ENCODE data around the gene PTPRH.

The PTPRH gene

DNA sequence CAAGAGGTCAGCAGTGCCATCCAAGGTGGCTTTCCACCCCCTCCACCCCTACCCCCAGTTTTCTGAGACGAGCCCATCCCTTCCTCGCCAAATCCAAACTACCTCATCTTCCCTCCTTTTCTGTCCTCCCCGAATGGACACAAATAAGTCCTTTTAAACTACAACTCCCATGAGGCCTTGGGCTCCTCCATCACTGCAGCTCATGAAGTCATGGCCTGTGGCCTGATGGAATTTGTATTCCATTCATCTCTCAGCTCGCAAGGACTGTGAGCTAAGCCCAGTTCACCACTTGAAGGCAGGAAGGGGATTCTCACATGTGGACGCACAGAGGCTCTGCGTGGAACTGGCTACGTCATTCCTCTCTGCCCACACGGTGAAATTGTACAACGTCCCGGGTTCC is 12.5 kb downstream of the PTPRH start:
- no peak overlapping the region for H3K4me3 Mint-ChIP-seq
- H3K27ac Mint-ChIP-seq, result no peak overlapping the region
- peaks cover 7% of the 10 kb centered on the region for H3K27me3 Mint-ChIP-seq (ENCODE audit: low read depth)
- H3K9me3 Mint-ChIP-seq, result no peaks in the 10 kb centered on the region
- peaks cover 1% of the 10 kb centered on the region for H3K4me1 Mint-ChIP-seq (ENCODE audit: low read depth)
- H3K36me3 Mint-ChIP-seq (ENCODE audit: low read depth), result no peaks in the 10 kb centered on the region

DNA sequence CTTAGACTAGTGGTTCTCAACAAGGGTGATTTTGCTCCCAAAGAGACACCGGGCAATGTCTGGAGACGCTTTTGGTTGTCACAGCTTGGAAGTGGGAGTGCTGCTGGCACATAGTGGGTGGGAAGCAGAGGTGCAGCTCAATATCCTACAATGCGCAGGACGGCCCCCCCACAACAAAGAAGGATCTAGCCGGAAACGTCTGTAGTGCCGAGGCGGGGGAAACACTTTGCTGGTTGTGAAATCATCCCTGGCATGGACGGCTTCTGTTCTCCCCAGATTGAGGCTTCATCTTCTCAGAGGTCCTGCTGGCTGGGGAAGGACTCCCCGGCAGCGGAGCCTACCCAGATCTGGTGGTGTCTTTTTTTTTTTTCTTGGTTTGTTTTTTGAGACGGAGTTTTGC is 15.8 kb downstream of the PTPRH start:
- H3K27me3 Mint-ChIP-seq (ENCODE audit: low read depth), result no peaks in the 10 kb centered on the region
- H3K27ac Mint-ChIP-seq, result no peak overlapping the region
- peaks cover 9% of the 10 kb centered on the region for H3K4me1 Mint-ChIP-seq (ENCODE audit: low read depth)
- H3K36me3 Mint-ChIP-seq (ENCODE audit: low read depth), result no peaks in the 10 kb centered on the region
- no peaks in the 10 kb centered on the region for H3K9me3 Mint-ChIP-seq
- no peak overlapping the region for H3K4me3 Mint-ChIP-seq

DNA sequence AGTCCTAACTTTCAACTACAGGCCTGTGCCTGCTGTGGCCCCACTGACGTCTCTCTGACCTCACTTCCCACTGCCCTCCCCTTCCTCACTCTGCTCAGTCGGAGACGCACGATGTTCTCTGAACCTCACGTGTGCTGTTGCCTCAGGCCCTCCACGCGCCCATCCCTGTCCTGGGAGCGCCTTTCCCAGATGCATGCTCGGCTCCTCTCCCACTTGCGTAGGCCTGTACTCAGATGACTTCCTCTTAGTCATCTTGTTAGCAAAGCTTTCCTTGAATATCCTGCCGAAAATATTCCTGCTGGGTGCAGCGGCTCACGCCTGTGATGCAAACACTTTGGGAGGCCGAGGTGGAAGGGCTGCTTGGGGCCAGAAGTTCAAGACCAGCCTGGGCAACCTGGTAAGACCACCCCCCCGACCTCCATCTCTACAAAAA is 19.9 kb downstream of the PTPRH start:
- Mint-ChIP-seq H3K27me3 (ENCODE audit: low read depth) (peaks cover 10% of the 10 kb centered on the region), H3K4me3 (peak overlapping the region; percentile 7), H3K36me3 (ENCODE audit: low read depth) (no peaks in the 10 kb centered on the region), H3K9me3 (no peaks in the 10 kb centered on the region), H3K27ac (no peak overlapping the region), H3K4me1 (ENCODE audit: low read depth) (peaks cover 12% of the 10 kb centered on the region)

DNA sequence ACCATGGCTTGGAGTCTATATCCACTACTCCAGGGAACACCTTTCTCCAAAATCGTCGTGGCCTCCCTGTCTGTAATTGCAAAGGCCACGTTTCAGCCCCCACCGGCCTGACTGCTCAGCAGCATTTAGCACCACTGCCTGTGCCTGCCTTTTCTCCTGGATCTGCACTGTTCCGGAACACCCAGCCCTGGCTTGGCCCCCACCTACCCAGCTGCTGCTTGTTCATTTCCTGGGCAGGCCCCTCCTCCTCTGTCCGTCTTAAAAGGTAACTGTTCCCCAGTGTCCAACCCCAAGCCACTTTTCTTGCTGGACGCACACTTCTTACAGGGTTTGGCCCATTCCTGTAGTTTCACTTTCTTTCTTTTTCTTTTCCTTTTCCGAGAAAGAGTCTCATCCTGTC is 20.7 kb downstream of the PTPRH start:
- peaks cover 14% of the 10 kb centered on the region for H3K4me1 Mint-ChIP-seq (ENCODE audit: low read depth)

DNA sequence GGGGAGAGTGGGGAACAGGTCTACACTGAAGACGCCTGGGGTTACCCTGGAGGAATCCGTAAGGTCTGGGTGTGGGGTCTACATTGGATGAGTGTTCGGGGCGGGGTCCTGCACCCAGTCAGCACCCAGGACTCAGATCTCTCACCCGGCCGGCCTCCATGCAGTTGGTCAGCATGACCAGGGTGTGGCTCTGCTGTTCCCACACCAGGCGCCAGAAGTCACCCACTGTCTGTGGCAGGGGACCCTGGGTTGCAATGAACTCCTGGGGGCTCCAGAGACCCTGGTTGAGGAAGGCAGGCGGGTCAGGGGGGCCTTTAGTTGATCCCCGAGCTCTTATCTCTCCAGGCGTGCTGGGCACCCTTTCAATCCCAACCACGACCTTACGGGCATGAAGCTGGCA is 23.2 kb downstream of the PTPRH start:
- Mint-ChIP-seq H3K4me3 (no peak overlapping the region), H3K27ac (no peak overlapping the region), H3K36me3 (ENCODE audit: low read depth) (no peaks in the 10 kb centered on the region), H3K4me1 (ENCODE audit: low read depth) (peaks cover 14% of the 10 kb centered on the region), H3K27me3 (ENCODE audit: low read depth) (peaks cover 25% of the 10 kb centered on the region), H3K9me3 (no peaks in the 10 kb centered on the region)

More for the DNA sequence above, 20.7 kb downstream of the PTPRH start:
- H3K27ac Mint-ChIP-seq, result peak overlapping the region; percentile 64
- peaks cover 12% of the 10 kb centered on the region for H3K27me3 Mint-ChIP-seq (ENCODE audit: low read depth)
- no peaks in the 10 kb centered on the region for H3K36me3 Mint-ChIP-seq (ENCODE audit: low read depth)
- peak overlapping the region; percentile 26 for H3K4me3 Mint-ChIP-seq
- no peaks in the 10 kb centered on the region for H3K9me3 Mint-ChIP-seq

DNA sequence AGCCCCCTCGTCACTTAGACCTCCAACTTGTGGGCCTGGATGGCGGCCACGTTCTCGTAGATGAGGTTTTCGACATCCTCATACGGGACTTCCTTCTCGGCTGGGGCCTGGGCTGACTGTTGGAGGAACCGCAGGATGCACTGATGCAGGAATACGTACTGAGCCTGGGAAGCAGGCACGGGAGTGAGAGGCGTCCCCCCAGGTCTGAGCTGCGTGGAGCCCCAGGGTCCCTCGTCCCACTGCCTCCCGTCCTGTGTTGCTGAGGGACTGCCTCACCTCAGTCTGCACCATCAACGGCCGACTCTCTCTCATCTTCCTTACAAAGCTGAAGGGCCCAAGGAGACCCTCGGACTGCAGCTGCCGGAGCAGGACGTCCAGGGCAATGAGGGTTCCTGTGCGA is 27.6 kb downstream of the PTPRH start:
- H3K4me3 Mint-ChIP-seq, result no peak overlapping the region
- H3K36me3 Mint-ChIP-seq (ENCODE audit: low read depth), result no peaks in the 10 kb centered on the region
- no peak overlapping the region for H3K27ac Mint-ChIP-seq
- H3K9me3 Mint-ChIP-seq, result no peaks in the 10 kb centered on the region
- peaks cover 56% of the 10 kb centered on the region for H3K27me3 Mint-ChIP-seq (ENCODE audit: low read depth)
- H3K4me1 Mint-ChIP-seq (ENCODE audit: low read depth), result peaks cover 16% of the 10 kb centered on the region

DNA sequence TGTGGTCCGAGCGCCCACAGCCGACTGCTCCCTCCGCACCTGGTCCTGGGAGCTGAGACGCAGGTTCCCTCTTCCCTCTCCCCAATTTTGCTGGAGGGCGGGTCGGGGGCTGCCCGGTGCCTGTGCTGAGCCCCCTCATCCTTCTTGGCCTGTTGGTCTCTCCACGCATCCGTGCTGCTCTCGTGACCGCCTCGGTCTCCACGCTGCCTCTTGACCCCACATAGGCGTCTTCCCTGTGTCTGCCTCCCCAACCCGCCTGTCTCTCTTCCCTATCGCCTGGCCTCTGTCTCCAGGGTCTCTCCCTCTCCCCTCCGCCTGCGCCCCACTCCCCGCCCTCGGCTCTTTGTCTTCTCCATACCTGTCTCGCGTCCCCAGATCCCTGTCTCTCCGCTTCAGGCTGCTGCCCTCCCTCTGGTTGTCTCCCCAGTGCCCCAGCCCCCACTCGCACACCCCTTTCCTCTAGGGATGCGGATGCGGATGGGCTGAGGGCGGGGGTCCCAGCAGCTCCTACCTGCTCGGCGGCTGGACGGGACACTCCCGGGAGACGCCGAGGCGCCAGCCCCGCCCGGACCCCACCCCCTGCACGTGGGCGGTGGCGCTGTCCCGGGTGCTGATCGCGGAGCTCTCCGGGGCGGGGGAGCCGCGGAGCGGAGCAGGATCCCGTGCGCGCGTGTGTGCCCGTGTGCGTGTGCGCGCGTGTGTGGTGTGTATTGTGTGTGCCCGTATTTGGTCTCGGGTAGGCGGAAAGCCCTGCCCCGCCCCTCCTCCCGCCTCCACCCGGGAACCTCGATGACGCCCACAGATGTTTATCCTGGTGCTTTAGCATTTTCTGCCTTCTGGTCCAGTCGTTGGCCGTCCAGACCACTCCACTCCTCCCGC is 29.5 kb downstream of the PTPRH start, which contains the start of gene SYT5:
Gene SYT5, minus strand, starts transcription at position 684 of the 879 bp plus-strand sequence. CDS start 1,248 bp downstream, outside the sequence.
- Mint-ChIP-seq H3K9me3 (no peaks in the 10 kb centered on the region), H3K4me3 (peak within 1 kb of the TSS; percentile 66), H3K36me3 (ENCODE audit: low read depth) (no peaks in the 10 kb centered on the region), H3K27me3 (ENCODE audit: low read depth) (peaks cover 57% of the 10 kb centered on the region), H3K27ac (peak within 1 kb of the TSS; percentile 49), H3K4me1 (ENCODE audit: low read depth) (peaks cover 16% of the 10 kb centered on the region)

DNA sequence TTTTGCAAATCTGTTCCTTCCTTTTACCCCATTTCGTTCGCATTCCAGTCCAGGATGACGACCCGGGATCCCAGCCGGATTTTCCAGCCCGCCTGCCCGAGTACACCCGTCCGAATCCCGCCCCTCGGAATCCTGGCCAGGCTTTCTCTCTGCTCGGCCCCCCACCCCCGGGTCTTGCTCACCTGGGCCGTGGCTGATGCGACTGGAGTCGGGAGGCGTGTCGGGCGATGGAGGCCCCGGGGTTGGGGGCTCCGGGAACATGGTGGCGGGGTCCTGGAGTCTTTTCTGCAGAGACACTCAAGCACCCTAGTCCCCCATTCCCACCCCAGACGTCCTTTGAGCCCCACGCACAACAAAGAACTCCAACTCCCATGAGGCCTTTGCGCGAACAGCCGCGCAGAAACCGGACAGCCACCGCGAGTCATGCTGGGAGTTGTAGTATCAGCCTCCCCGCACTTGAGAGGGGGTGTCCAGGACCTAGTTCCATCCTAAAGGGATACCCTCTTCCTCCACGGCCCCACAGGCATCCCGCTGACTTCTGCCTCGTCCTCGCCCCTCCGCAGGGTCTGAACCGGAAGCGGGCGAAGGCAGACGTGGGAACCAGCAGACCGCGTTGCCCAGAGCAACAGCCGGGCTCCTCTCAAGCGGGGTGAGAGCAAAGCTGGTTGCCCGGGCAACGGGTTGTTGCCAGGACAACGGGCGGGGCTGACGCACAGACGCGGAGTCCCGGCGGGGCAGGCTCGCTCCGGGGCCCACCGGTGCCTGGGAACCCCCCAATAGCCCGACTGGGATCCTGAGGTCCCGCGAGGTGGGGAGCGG is 30.3 kb downstream of the PTPRH start:
- H3K27ac Mint-ChIP-seq, result peak overlapping the region; percentile 49
- peak overlapping the region; percentile 66 for H3K4me3 Mint-ChIP-seq
- H3K4me1 Mint-ChIP-seq (ENCODE audit: low read depth), result peaks cover 18% of the 10 kb centered on the region
- no peaks in the 10 kb centered on the region for H3K36me3 Mint-ChIP-seq (ENCODE audit: low read depth)
- peaks cover 63% of the 10 kb centered on the region for H3K27me3 Mint-ChIP-seq (ENCODE audit: low read depth)
- H3K9me3 Mint-ChIP-seq, result no peaks in the 10 kb centered on the region

DNA sequence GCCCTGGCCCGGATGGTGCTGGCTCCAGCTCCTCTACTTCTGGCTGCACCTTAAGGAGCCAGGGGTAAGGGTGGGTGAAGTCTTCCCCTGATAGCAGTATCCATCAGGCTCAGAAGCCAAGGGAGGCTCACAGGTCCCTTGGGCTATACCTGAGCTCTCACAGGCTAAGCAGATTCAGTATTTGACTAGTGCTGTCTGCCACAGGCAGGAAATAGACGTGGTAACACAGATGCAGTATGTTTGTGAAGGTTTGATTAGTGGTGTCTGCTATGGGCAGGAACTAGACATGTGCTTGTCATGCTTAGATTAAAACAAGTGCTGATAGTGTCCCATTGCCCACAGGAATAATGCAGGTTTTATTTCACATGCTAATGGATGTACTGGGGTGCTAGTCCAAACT is 33.2 kb downstream of the PTPRH start:
- H3K27me3 Mint-ChIP-seq (ENCODE audit: low read depth), result peaks cover 76% of the 10 kb centered on the region
- no peak overlapping the region for H3K4me3 Mint-ChIP-seq
- no peak overlapping the region for H3K27ac Mint-ChIP-seq
- H3K4me1 Mint-ChIP-seq (ENCODE audit: low read depth), result peaks cover 25% of the 10 kb centered on the region
- H3K36me3 Mint-ChIP-seq (ENCODE audit: low read depth), result no peaks in the 10 kb centered on the region
- no peaks in the 10 kb centered on the region for H3K9me3 Mint-ChIP-seq

DNA sequence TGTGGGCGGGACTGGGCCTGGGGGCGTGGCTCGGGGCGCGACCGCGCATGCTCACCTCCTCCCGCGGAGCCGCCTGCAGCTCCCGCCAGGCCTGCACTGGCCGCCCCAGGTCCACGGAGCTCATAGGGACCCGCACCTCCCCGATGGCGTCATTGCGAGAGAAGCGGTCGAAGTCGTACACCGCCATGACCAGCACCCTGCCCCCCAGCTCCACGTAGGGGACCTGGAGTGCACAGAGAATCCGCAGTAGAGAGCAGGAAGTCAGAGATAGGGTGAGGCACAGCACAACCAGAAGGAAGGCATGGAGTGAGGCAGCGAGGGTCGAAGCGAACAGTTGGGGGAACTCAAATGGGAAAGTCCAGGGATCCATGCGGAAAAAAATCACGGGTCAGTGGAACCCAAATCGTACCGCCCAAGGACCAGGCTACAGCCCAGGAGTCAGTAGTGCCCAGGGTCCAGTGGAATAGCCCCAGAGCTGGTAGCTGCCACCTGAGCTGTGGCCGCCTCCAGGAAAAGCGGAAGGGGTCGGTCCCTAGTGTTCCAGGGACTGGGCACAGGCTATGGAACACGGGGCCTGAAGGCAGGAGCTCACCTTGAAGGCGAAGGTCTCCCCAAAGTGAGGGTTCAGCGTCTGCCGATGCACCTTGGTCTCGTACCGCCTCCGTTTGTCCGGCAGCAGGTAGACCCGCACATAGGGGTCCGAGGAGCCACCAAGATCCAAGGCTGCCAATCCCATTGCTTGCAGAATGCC is 34.0 kb downstream of the PTPRH start:
- Mint-ChIP-seq H3K9me3 (no peaks in the 10 kb centered on the region), H3K27me3 (ENCODE audit: low read depth) (peaks cover 75% of the 10 kb centered on the region), H3K36me3 (ENCODE audit: low read depth) (no peaks in the 10 kb centered on the region), H3K27ac (no peak overlapping the region), H3K4me3 (no peak overlapping the region), H3K4me1 (ENCODE audit: low read depth) (peaks cover 23% of the 10 kb centered on the region)

DNA sequence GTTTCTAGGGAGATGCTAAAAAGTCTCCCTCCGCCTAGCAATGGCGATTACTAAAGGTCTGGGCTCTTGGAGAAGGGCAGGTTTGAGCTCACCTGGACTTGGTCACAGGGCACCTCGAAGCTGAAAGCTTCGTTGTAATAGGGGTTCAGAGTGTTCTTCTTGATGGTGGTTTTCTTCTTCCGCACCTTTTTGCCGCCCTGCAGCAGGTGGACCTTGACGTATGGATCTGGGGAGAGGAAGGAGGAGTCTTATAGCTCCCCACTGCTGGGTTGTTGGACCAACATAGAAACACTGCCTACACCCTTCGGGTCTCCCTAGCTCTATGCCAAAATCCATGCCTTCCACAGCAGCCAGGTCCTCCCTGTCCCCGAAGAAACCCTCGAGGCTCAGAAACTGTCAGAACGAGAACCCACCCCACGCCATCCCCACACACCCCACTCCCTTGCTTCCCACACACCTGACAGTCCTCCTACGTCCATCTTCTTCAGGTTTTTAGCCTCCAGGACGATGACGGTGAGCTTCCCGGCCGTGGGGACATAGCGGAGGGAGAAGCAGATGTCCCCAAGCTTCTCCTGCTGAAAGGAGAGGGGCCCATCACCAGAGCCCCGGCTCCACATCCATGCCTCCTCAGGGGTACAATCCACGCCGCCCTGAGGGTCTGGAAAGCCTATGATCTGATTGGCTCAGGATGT is 34.7 kb downstream of the PTPRH start:
- no peaks in the 10 kb centered on the region for H3K36me3 Mint-ChIP-seq (ENCODE audit: low read depth)
- peaks cover 18% of the 10 kb centered on the region for H3K4me1 Mint-ChIP-seq (ENCODE audit: low read depth)
- peak overlapping the region; percentile 72 for H3K4me3 Mint-ChIP-seq
- H3K27me3 Mint-ChIP-seq (ENCODE audit: low read depth), result peaks cover 75% of the 10 kb centered on the region
- H3K9me3 Mint-ChIP-seq, result no peaks in the 10 kb centered on the region
- no peak overlapping the region for H3K27ac Mint-ChIP-seq

DNA sequence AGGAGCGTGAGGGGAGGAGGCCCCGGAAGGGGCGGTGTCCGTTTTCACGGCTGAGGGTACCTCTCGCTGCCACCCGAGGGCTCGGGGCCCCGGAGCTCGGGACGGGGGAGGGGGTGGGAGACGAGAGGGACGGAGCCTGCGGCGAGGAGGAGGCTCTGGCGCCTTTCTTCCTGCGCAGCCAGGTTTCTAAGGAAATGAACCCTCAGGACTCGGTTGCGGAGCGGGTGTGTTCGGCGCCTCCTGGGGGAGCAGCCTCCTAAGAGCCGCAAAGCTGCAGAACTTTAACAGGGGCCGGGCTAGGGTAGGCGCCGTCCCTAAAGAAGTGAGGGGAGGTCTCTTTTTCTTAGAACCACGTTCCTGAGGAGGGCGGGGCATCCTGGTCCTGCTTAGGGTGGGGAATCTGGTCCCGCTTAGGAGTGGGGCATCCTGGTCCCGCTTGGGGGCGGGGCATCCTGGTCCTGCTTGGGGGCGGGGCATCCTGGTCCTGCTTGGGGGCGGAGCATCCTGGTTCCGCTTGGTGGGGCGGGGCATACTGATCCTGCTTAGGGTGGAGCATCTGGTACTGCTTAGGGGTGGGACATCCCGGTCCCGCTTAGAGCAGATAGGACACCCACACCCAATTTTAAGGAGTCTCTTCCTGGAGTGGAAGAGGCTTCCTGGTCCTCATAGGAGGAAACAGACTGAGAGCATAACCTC is 35.4 kb downstream of the PTPRH start:
- no peaks in the 10 kb centered on the region for H3K36me3 Mint-ChIP-seq (ENCODE audit: low read depth)
- peaks cover 14% of the 10 kb centered on the region for H3K4me1 Mint-ChIP-seq (ENCODE audit: low read depth)
- peaks cover 76% of the 10 kb centered on the region for H3K27me3 Mint-ChIP-seq (ENCODE audit: low read depth)
- H3K27ac Mint-ChIP-seq, result no peak overlapping the region
- H3K9me3 Mint-ChIP-seq, result no peaks in the 10 kb centered on the region
- H3K4me3 Mint-ChIP-seq, result peak overlapping the region; percentile 72

DNA sequence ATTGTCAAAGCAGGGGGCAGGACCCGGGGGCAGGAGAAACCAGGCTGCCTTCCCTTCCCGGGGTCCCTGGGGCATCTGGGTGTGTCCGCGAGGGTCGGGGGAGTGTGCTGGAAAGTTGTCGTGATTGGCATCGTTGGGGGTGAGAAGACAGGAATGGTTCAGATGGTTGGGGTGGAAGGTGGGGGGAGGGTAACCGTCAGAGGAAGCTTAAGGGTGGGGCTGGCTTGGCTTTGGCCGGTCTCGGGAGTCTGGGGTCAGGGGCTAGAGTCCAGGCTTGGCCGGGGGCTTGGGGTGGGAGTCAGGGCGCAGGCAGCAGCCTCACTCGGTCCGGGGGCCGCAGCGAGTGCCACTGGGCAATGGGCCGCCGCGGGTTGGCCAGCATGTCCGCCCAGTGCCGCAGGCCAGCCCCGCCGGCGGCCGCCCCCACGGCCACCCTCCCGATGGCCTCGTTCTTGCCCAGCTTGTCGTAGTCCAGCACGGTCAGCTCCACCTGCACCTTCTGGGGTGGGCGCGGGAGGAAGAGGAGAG is 36.1 kb downstream of the PTPRH start:
- H3K27ac Mint-ChIP-seq, result no peak overlapping the region
- H3K4me1 Mint-ChIP-seq (ENCODE audit: low read depth), result peaks cover 14% of the 10 kb centered on the region

More for the DNA sequence above, 36.1 kb downstream of the PTPRH start:
- H3K27me3 Mint-ChIP-seq (ENCODE audit: low read depth), result peaks cover 76% of the 10 kb centered on the region
- no peaks in the 10 kb centered on the region for H3K36me3 Mint-ChIP-seq (ENCODE audit: low read depth)
- no peaks in the 10 kb centered on the region for H3K9me3 Mint-ChIP-seq
- H3K4me3 Mint-ChIP-seq, result peak overlapping the region; percentile 74
